Fibroblast of the aortic adventitia (primary cell): Measurements from ENCODE around the gene ZNF423. TPM values are rescaled to one million over a fixed set of nuclear protein-coding genes. Genes with fewer than 3 reads are reported as not detected.

ENCODE experiments used
- DNase-seq: peaks from one replicate; pipeline ENCODE4 v3.0.0-alpha.2; 2010; ENCODE audit warnings: low read depth
- H3K4me3 ChIP-seq: 2 replicates; pipeline ENCODE4 v1.5.1; 2011; ENCODE audit warnings: low read depth, mild to moderate bottlenecking, control low read depth, low read length, moderate library complexity
- total RNA-seq: library from RNA; depleted of rRNA; stranded (reverse); fragments of >200 nt; gene quantifications from 2 replicates; pipeline ENCODE4 v1.2.3, GENCODE V29; 2012; ENCODE audit warnings: low replicate concordance
- TF ChIP-seq, protein P1 (sequence below): IDR thresholded peaks from 2 replicates; pipeline ENCODE4 v1.5.1; 2011; ENCODE audit warnings: mild to moderate bottlenecking, low read length, control low read depth, inconsistent platforms; ENCODE audit not compliant: insufficient read depth

Gene ZNF423
- total RNA-seq, 1 donor: 13.5 TPM

DNA sequence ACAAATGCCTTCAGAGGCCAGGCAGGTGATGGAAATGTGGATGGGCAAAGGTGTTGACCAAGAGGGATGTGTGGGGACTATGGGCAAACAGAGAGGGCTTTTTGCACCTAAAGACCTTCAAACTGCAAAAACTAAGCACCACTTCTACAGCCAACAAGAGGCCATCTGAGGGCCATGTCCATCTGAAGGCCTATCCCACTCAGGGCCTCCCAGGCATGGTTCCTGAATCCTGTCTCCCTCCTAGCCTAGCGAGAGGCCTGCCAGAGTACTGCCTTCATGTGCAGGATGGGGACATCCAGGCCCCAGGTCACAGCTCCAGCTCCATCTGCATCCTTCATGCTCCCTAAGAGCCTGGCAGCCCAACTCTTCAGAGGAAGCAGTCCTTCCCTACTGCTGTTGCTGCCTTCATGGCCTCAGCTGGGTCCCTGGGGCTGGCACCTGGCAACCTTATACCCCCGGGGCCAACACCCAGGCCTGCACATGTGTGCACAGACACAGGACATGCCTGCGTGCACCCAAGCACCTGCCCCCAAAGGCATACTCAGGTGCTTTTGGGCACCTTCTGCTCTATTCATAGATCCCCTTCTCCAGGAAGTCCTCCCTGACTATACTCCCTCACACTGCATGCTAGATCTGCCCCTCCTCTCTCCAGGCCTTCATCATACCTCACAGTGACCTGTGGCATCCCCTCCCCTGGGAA lies 387.2 kb downstream of the ZNF423 start:
- TF ChIP-seq, protein P1, sequence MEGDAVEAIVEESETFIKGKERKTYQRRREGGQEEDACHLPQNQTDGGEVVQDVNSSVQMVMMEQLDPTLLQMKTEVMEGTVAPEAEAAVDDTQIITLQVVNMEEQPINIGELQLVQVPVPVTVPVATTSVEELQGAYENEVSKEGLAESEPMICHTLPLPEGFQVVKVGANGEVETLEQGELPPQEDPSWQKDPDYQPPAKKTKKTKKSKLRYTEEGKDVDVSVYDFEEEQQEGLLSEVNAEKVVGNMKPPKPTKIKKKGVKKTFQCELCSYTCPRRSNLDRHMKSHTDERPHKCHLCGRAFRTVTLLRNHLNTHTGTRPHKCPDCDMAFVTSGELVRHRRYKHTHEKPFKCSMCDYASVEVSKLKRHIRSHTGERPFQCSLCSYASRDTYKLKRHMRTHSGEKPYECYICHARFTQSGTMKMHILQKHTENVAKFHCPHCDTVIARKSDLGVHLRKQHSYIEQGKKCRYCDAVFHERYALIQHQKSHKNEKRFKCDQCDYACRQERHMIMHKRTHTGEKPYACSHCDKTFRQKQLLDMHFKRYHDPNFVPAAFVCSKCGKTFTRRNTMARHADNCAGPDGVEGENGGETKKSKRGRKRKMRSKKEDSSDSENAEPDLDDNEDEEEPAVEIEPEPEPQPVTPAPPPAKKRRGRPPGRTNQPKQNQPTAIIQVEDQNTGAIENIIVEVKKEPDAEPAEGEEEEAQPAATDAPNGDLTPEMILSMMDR: no peak
- no peak for DNase-seq
- no peak overlapping the region for H3K4me3 ChIP-seq

DNA sequence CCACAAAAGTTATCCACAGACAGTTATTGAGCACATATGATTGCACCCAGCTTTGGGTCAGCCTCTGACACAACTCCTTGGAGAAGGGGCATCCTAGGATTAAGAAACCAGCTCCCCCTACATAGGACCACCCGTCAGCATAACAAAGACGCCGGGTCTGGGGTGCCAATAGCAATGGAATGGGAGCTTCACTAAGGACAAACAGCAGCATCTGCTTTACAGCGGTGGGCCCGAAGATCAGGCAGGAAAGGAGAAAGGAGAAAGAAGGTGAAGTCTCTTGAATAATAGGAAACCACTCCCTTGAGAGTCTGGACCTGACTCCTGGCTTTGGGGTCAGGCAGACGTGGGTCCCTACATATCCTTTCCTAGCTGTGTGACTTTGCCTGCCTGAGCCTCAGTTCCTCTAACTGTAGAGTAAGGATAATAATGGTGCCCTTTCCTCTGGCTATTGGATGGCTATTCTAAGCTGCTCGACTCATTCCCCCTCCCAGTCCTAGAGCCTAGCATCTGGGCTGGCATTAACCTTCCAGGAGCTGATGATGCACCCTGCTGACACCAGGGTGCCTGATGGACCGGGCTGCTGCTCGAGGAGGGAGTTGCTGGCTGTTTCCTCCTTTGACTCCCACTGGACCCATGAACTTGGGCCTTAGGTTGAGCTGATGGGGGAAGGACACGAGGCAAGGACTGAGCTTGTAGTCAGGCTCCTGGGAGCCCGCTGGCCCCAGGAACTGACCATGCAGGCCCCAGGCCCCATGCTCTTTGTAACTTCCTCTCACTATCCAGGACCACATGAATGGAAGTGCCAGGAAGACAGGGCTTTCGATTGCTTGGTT lies 388.2 kb downstream of the ZNF423 start:
- no peak for DNase-seq
- TF ChIP-seq, protein P1: no peak
- no peak overlapping the region for H3K4me3 ChIP-seq

DNA sequence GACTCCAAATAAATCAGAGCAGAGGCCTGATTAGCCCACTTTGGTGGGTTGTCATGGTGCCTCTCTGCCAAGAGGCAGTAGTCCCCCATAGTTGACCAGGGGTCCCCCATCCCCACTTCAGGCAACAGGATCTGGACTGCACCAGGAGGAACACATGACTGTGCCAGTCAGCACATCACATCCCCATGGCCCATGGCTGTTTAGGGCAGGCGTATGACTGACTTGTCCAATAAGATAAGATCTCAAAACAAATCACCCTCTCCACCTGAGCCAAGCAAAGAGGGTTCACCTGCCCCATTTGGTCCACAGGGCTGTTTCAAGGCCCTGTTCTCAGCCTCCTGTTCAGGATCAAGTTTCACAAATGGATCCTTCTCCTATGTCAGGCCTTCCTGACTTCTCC lies 389.0 kb downstream of the ZNF423 start:
- no peak overlapping the region for H3K4me3 ChIP-seq
- TF ChIP-seq, protein P1: no peak
- no peak for DNase-seq

DNA sequence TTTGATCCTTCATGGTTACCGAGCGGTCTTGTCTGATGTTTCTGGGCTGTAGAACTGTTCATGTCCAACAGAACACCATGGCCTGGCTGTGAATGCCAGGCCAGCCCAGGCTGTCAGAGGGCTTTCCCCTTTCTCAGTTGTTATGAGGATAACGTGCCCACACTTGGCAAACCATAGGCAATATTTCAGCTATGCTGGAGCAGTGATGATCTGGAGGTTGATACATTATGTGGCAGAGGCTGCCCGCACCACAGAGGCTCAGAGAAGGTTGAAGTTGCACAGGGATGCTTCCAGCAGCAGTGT lies 389.4 kb downstream of the ZNF423 start:
- TF ChIP-seq, protein P1: no peak
- no peak for DNase-seq
- no peak overlapping the region for H3K4me3 ChIP-seq

DNA sequence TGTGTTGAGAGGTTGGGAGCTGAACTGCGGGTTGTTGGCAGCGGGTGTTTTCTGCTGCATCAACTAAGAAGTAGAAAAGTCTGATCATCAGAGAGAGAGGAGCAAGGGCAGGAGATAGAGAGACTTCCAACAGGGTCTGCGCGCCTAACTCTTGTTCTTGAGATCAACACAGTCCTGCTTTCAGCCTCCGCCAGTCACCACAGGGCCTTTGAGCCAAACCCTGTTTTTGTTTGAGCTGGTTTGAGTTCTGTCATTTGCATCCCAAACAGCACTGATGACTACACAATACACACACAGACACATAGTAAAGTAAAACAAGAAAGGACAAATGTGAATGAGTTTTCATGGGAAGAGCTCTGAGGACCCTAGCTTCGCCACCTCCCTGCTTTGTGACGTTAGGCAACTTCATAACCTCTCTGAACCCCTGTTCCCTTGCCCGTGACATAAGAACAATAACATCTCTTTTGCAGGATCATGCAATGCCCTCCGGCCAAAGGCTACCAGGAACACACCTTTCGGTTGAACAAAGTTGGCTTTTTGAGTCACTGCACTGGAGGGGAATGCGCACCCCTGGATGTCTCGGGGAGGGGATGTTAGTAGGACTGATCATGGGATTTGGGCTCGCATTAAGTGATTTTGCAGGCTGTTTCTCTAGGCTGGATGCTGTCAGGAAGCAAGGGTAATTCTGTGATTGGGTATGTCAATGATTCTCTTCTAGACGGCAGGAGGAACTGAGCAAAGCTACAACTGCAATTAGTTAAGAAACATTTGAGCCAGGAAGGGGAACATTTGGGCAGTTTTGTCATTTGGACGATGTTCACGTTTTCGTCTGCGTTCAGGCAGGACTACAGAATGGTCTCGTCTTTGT lies 390.0 kb downstream of the ZNF423 start:
- TF ChIP-seq, protein P1: no peak
- no peak for DNase-seq
- no peak overlapping the region for H3K4me3 ChIP-seq

DNA sequence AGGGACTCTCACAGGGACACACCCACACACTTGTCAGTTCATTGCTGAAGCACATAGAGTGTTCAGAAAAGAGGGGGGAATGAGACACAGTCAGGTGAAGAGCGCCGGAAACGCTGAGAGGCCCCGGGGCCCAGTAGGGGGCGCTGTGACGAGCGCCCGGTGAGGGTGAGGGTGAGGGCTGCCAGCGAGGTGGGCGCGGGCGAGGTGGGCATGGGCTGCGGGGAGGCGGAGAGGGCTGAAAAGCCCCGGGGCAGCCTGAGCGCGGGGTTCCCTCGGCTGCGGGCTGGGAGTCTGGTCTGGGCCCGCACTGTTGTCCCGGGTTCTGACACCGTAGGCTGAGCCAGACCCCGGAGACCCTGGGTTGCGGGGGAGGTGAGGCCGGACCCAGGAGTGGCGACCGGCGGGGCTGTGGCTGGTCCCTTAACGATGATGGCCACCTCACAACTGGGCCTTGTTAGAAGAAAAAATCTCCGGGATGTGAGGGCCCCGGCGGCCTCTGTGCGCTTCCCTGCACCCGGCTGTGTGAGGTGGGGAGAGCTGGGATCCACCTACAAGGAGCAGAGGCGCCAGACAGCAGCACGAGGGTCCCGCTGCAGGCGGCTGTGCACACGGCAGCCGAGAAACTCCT lies 390.9 kb downstream of the ZNF423 start:
- DNase-seq: no peak
- TF ChIP-seq, protein P1: peak; percentile 16
- H3K4me3 ChIP-seq: no peak overlapping the region
